ENCODE results near the gene TMEFF2. TPM values are rescaled to one million over a fixed set of nuclear protein-coding genes. Genes with fewer than 3 reads are reported as not detected.

Gene TMEFF2
- total RNA-seq, 1 donor from 2014 or later, result not detected

GRCh38 chr2:191932286-191932685 lies 262.4 kb downstream of the TMEFF2 start:
- Histone ChIP-seq H3K9me3 (no peaks in the 10 kb centered on the region), H3K36me3 (no peaks in the 10 kb centered on the region), H3K4me3 (no peak overlapping the region), H3K27me3 (no peaks in the 10 kb centered on the region), H3K27ac (no peak overlapping the region), H3K4me1 (peaks cover 23% of the 10 kb centered on the region)
- no peak for ATAC-seq
- DNase-seq, result no peak
- no peak for TF ChIP-seq CTCF (IDR thresholded peaks at IDR 0.05)
- intact Hi-C loops (cut with DNase I), result no loop called here

- no peak for TF ChIP-seq CTCF (IDR thresholded peaks at IDR 0.05)
- intact Hi-C loops (cut with DNase I), result no loop called here
- Histone ChIP-seq H3K4me1 (peaks cover 23% of the 10 kb centered on the region), H3K36me3 (no peaks in the 10 kb centered on the region), H3K27ac (no peak overlapping the region), H3K9me3 (no peaks in the 10 kb centered on the region), H3K4me3 (no peak overlapping the region), H3K27me3 (no peaks in the 10 kb centered on the region)
- DNase-seq, result no peak
- no peak for ATAC-seq
These were observed 263.4 kb downstream of the TMEFF2 start for GRCh38 chr2:191931329-191931728.

GRCh38 chr2:191930205-191930604 lies 264.5 kb downstream of the TMEFF2 start:
- ATAC-seq, result no peak
- no peaks in the 10 kb centered on the region for H3K36me3 ChIP-seq
- intact Hi-C loops (cut with DNase I), result no loop called here

GRCh38 chr2:191929288-191929687 lies 265.4 kb downstream of the TMEFF2 start:
- Histone ChIP-seq H3K27me3 (no peaks in the 10 kb centered on the region), H3K4me1 (peaks cover 23% of the 10 kb centered on the region), H3K36me3 (no peaks in the 10 kb centered on the region), H3K9me3 (no peaks in the 10 kb centered on the region), H3K27ac (no peak overlapping the region), H3K4me3 (no peak overlapping the region)
- ATAC-seq (no peak), DNase-seq (no peak)
- no peak for TF ChIP-seq CTCF (IDR thresholded peaks at IDR 0.05)
- intact Hi-C loops (cut with DNase I), result no loop called here

More at GRCh38 chr2:191930205-191930604, 264.5 kb downstream of the TMEFF2 start:
- no peak for DNase-seq
- Histone ChIP-seq H3K4me3 (no peak overlapping the region), H3K27me3 (no peaks in the 10 kb centered on the region), H3K4me1 (peaks cover 23% of the 10 kb centered on the region), H3K9me3 (no peaks in the 10 kb centered on the region), H3K27ac (no peak overlapping the region)
- no peak for TF ChIP-seq CTCF (IDR thresholded peaks at IDR 0.05)

GRCh38 chr2:191927991-191928390 lies 266.7 kb downstream of the TMEFF2 start:
- no peak for TF ChIP-seq CTCF (IDR thresholded peaks at IDR 0.05)
- Histone ChIP-seq H3K27ac (peak overlapping the region; percentile 45), H3K27me3 (no peaks in the 10 kb centered on the region), H3K4me3 (no peak overlapping the region), H3K36me3 (no peaks in the 10 kb centered on the region), H3K9me3 (no peaks in the 10 kb centered on the region), H3K4me1 (peaks cover 23% of the 10 kb centered on the region)
- ATAC-seq (peak; percentile 84), DNase-seq (no peak)
- intact Hi-C loops (cut with DNase I), result no loop called here

- H3K4me1 ChIP-seq, result peaks cover 23% of the 10 kb centered on the region
- H3K36me3 ChIP-seq, result no peaks in the 10 kb centered on the region
- DNase-seq (no peak), ATAC-seq (peak; percentile 80)
- H3K27me3 ChIP-seq, result no peaks in the 10 kb centered on the region
- peak overlapping the region; percentile 45 for H3K27ac ChIP-seq
- intact Hi-C loops (cut with DNase I), result no loop called here
- no peak overlapping the region for H3K4me3 ChIP-seq
- H3K9me3 ChIP-seq, result no peaks in the 10 kb centered on the region
- no peak for TF ChIP-seq CTCF (IDR thresholded peaks at IDR 0.05)
These were observed 267.3 kb downstream of the TMEFF2 start for GRCh38 chr2:191927319-191927867.
